GM19452 (cell line): ENCODE results near the gene IGFL2.
"Not testable (repeated sequence)": the region's sequence is repeated elsewhere in the genome, so short reads cannot be mapped to it uniquely, and the experiment has no call there.

ENCODE experiments used
- ATAC-seq: cut with Tn5 transposase; IDR thresholded peaks from one replicate; pipeline ENCODE4 v1.9.1; 2021; ENCODE audit not compliant: unreplicated experiment

IGFL2 gene

DNA sequence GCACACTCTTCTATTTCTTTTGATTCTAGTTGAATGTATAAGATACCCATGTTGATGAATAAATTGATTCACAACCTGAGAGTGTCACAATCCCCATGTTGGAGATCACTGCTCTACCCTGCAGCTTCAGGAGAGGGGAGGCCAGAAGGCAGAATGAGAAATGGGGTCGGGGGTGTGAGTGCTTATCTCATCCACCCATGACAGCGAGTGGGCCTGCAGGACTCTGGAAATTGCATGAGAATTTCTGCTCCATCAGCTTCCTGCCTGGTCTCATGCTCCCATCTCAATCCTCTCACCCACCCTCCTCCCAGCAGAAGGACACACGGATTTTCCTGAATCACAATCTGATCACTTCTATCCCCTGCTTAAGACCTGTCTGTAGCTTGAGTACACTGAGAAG lies 58.6 kb downstream of the IGFL2 start:
- ATAC-seq, result no peak

DNA sequence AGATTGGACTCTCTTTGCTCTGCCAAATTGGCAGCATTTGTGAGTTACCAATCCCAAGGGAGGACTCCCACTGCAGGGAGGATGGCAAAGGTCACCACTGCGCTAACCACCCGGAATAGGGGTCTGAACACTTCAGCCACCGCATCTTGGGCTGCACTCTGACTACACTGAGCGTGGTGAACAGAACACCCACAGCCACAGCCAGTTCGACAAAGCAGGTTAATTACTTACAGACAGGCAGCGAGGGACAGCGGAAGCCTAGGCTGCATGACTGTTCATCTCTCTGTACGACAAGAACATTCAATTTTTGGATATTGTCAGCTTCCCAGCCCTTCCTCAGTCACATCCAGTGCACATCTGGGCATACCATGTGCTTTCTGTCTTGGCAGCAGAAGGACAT lies 59.8 kb downstream of the IGFL2 start:
- not testable (repeated sequence) for ATAC-seq

DNA sequence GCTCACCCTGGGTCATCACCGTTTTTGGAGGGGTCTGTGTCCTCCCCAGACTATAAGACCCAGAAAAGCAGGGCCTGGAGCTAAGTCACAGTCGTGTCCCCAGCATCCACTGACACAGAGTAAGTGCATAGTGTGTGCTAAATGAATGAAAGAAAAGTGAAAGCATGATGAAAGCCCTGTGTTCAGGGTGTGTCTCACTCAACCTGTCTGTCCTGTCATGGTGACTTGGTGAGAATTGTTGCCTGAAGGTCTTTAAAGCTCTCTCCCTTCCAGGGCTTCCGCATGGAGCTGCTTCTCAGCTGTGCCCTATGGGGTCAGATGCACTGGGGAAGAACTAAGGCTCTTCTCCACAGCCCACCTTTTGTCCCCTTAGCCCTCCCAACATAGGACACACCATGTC lies 61.0 kb downstream of the IGFL2 start:
- no peak for ATAC-seq

DNA sequence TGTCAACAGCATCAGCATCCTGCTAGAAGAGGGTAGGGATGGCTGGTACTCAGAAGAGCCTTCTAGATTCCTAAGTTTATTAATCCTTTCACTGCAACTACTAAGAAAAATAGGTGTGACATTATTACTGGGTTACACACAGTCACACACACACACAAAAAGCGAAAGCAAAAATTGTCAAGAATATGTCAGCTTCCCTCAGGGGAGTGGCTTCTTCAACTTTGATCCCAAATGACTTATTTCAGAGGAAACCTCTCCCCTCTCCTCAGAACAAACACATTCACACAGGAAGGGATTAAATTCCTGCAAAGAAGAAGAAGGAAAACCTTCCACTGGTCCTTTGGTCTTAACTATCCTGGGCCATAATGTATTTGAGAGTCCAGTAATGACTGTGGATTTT lies 61.4 kb downstream of the IGFL2 start:
- no peak for ATAC-seq

DNA sequence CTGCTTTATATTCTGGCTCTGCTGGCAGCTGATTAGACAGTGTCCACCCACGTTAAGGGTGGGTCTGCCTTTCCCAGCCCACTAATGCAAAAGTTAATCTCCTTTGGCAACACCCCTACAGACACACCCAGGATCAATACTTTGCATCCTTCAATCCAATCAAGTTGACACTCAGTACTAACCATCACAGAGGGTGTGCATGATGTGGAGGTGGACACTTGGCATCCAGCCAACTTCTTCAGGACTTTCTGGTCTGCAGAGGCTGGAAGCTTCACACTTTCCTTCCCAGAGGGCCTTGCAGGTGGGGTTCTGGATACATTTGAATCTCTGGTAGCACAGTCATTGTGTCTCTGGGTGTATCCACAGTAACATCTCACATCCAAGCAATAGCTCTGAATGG lies 62.6 kb downstream of the IGFL2 start:
- ATAC-seq, result no peak
